HG02885 (cell line): ENCODE data around the gene OBI1.

Experiments
- ATAC-seq: cut with Tn5 transposase; IDR thresholded peaks from one replicate; pipeline ENCODE4 v1.9.1; 2021; ENCODE audit warnings: mild to moderate bottlenecking; ENCODE audit not compliant: unreplicated experiment, poor library complexity

OBI1 gene

DNA sequence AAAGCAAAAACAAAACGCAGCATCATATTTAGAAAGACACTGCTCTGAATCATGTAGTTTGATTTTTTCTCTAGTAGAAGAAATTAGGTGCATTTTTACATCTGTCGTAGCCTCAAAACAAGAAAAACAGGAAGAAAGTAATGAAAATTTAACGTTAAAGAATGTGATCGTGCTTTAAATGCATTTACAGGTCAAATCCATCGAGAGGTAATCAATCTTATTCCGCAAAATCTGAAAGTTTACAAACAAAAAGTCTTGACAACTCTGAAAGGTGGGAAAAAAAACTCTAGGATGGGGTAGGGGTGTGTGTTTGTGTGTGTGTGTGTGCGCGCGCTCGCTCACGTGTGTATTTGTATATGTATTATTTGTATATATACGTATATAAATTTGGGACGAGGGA, 65.8 kb downstream of the OBI1 start:
- ATAC-seq, result no peak

DNA sequence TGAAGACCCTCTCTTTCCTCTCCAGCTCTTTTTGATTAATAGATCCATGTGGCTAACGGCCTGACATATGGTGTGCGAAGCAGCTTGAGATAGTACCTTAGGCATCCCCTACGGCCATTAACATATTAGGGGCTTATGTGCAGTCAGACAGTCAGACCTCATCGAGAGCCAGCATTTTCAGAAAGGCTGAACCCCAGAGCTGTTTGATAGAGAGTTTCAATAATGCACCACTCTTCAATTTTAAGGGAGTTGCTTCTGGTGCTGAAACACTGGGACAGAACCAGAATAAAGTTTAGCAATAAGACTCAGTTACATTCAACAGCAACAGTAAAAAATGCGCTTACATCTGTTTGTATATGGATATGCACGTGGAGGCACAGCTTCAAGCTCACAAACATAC, 66.4 kb downstream of the OBI1 start:
- ATAC-seq, result no peak

DNA sequence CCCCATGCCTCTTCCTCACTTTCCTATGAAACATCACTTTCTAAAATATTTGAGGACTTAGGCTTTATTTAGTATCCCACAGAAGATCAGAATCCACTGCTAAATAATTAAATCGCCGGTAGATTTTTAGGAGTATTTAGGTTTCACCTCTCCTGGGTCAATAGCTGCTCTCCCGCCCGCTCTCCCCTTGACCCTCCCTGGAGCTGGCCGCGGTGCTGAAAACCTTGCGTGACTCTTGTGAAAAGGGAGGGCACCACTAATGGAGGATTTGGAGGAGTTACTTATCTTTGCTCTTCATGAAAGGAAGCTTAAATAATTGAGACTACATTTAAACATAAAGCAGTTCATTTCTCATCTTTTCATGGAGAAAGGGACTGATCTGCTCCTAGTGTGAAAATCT, 69.7 kb downstream of the OBI1 start:
- no peak for ATAC-seq

DNA sequence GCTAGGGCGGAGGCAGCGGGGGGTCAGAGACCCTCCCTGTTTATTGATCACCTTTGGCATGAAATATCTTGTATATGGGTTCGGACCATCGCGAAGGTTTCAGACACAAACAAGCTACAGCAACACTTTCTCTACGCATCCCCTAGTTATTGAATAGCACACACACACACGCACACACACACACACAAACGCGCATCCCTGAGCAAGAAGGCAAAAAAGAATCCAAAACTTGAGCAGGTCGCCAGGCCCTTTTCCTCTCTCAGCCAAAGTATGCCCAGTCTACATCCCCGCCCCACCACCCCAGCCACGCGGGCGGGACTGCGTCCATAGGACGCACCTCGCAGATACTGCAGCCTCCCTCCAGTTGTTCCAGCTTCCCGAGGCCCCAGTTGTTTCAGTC, 71.6 kb downstream of the OBI1 start:
- ATAC-seq, result no peak

DNA sequence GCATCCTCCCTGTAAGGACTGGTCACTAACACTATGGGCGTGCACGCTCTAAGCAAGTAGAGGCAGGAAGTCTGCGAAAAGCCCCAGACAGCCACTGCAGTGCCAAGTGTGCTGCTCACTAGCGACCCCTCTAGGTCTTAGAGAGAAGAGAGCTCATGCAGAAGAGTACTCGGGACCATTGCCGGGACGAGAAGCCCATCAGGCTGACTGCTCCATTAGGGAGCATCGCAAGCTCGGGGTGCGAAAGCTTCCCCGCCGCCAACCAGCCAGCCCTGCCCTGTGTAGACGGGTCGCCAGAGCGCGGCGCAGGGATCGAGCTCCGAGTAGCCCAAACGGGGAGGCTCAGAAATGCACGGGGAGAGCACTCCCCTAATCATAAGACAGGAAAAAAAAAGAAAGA, 72.2 kb downstream of the OBI1 start:
- peak; percentile 47 for ATAC-seq

DNA sequence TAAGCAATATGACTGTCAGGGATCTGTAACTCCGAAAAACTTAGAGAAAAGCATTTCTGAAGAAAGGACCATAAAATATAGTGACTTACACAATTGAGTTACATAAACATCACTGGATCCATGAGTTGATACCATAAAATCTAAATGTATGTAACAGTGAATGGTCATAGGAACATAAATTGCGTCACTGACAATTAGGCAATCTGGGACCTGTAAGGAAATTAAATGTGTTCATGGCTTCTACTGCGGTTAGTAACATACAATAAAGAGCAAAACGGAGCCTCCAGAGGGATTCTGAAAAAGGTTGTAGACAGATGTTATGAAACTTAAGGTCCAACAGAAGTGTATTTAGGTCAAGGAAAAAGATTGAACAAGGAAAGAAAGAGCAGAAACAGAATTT, 82.7 kb downstream of the OBI1 start:
- no peak for ATAC-seq

DNA sequence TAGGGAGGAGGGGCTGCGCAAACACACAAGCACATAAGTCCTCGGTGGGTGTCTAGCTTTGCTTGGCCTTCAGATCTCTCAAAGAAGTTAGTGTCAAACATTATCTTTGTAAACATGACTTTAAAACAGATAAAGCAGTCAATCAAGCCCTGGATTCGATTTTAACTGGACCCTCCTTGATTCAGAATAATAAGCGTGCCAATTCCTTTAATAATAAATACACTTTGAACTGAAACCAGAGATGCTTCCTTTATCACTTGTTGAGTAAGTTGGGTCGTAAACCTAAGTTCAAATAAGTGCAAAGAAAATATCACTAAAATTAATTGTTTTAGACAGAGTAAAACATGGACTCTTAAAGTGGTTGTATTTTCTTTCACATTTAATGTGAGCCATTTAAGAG, 86.5 kb downstream of the OBI1 start:
- ATAC-seq, result no peak

DNA sequence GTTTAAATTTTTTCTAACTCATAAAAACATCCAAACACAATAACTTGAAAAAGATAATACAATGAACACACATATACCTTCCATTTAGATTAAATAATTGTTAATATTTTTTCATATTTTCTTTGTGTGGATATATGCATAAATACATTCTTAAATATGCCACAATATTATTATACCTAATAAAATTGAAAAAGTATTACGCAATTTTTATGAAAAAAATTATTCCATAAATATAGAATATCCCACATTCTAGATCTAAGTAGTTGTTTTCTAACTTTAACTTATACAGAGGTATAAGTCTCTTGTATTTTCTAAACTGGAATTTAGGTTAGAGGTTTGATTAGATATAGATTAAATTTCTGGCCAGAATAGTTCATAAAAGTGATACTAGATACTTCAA, 89.9 kb downstream of the OBI1 start:
- no peak for ATAC-seq

DNA sequence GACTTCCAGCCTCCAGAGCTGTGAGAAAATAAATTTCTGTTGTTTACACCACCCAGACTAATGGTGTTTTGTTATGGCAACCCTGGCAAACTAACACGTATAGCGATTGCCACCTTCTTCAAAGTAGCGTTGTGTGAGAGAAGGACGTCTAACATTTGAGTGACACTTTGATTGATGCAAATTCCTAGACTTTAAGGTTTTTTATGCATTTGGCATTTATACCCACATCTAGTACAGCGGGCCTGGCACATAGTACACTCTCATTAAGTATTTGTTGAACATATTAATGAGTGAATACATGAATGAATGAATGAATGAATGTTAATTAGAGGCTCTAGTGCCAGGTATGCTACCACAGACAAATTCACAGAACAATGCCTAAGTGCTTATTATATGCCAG, 92.3 kb downstream of the OBI1 start:
- ATAC-seq, result no peak
